PC-9 (cell line): ENCODE data around the gene HOXD10.

Experiments
- CTCF ChIP-seq: fragments of 200-600 bp; sonication (generic); conservative IDR thresholded peaks from 2 replicates; pipeline ENCODE4 v1.6.1; 2017; ENCODE audit warnings: mixed run types, antibody characterized with exemption, mild to moderate bottlenecking, moderate library complexity
- EZH2 ChIP-seq: fragments of 200-600 bp; sonication (generic); IDR thresholded peaks from 2 replicates; pipeline ENCODE4 v1.8.0; 2017; ENCODE audit warnings: antibody characterized with exemption, low read depth

GRCh38 chr2:176134035-176134434, 17.5 kb downstream of the HOXD10 start:
- TF ChIP-seq CTCF (no peak), EZH2 (no peak)
